NOMO-1 treated with DMSO at 0.1 percent for 48 hours (cell line): ENCODE results near the gene MAST1.
"Not testable (repeated sequence)": the region's sequence is repeated elsewhere in the genome, so short reads cannot be mapped to it uniquely, and the experiment has no call there.

Experiments used
- DNase-seq: peaks from one replicate; lab custom pipeline; 2025; ENCODE audit not compliant: unreplicated experiment; lab: John Stamatoyannopoulos, UW

MAST1 gene

DNA sequence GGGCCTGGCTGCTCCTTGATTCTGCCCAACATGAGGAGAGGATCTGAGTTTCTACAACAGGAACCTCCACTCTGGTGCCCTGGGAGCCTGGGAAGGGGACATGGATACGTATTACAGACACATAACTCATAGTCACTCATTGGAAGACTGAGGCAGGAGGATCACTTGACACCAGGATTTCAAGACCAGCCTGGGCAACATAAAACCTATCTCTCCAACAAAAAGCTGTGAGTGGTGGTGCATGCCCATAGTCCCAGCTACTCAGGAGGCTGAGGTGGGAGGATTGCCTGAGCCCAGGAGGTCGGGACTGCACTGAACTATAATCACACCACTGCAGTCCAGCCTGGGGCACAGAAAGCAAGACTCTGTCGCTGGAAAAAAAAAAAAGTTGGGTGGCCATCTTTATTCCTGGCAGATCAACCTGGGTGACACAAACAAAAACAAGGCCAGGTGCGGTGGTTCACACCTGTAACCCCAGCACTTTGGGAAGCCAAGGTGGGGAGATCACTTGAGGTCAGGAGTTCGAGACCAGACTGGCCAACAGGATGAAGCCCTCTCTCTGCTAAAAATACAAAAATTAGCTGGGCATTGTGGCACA, 49.8 kb downstream of the MAST1 start:
- DNase-seq = no peak

DNA sequence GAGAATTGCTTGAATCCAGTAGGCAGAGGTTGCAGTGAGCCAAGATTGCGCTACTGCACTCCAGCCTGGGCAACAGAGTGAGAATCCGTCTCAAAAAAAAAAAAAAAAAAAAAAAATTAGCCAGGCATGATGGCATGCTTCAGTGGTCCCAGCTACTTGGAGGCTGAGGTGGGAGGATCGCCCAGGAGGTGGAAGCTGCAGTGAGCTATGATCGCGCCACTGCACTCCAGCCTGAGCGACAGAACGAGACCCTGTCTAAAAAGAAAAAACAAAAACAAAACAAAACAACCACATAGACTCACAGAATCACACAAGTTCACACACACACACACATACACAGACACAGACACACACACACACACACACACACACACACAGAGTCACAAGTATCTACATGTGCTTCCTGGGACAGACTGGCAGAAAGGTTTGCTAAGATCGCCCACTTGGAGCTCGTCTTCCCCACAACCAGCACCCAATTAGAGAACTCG, 52.0 kb downstream of the MAST1 start:
- not testable (repeated sequence) for DNase-seq

DNA sequence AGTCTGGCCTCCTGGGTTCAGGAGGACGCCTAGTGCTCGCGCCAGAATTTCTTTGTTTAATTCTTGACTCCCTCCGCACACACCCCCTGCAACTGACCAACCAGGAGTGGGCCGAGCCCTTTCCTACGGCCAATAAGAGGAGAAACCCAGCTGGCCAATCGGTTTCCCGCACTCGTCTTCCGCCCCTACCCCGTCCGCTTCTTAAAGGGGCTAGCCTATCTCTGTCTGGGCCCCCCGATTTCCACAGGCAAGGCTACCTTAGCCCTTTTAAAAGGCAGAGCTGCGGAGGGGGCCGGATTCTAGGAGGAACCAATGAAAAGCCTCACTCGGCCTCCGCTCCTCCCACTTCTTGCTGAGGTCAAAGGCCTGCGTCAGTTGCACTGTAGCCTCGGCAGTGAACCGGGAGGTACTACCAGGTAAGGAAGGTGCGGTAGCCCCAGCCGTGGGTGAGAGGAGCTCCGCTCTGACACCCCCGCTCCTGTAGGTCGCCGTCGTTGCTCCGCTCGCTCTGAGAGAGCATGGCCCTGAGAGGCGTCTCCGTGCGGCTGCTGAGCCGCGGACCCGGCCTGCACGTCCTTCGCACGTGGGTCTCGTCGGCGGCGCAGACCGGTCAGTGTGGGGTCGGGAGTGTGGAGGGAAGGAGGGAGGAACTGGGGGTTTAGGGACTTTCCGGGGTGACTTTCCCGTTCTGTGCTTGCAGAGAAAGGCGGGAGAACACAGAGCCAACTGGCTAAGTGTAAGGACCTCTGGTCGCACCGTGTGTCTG, 52.7 kb downstream of the MAST1 start, which contains the start of gene GCDH:
TSS of gene GCDH (plus strand) at position 374 of the 766 bp plus-strand sequence. CDS start at position 519, 145 bp downstream.
- peak; percentile 100 for DNase-seq

DNA sequence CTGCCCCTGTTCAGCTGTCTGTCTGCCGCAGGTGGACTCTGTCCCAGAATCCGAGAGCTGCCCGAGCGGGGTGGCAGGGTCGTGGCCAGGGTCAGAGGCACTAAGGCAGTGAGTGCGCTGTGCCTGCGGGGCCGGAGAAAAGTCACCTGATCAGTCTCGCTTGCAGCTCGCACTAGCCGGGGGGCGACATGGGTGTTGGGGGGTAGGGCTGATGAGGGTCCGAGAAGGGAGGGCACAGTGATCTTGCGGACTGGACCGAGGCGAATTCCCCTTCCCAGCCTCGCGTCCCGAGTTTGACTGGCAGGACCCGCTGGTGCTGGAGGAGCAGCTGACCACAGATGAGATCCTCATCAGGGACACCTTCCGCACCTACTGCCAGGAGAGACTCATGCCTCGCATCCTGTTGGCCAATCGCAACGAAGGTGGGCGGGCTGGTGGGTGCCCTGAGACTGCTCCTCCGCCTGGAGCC, 53.3 kb downstream of the MAST1 start:
- DNase-seq = no peak

DNA sequence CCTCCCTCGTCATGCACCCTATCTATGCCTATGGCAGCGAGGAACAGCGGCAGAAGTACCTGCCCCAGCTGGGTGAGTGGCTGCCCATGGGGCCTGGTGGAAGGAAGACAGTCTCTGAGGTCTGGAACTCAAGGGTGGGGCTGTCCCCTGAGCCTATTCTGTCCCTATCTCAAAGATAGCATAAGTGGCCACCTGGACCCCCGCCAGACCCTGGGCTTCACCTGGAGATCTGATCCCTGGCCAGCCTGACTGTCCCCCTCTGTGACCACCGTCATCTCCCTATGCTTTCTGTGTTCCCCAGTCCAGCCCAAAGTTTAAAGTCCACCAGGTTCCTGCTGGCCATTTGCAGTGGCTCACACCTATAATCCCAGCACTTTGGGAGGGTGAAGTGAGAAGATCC, 55.3 kb downstream of the MAST1 start:
- DNase-seq = no peak

DNA sequence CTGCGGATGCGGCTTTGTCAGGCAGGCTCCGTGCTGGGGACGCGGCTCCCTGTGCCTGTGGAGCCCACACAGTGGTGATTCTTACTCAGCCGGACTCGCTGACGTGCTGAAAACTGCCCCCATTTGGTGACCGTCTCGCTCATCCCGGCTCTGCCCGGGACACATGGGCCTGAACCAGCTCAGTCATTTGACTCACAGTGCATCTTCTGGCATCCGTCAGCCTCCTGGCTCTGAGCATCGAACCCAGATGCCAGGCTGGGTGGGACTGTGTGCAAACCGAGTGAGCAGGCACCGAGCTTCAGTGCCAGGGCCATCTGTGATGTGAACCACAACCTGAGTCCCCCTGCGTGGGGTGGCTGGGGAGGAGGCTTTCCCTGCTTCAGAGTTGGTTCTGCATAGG, 58.1 kb downstream of the MAST1 start:
- no peak for DNase-seq

DNA sequence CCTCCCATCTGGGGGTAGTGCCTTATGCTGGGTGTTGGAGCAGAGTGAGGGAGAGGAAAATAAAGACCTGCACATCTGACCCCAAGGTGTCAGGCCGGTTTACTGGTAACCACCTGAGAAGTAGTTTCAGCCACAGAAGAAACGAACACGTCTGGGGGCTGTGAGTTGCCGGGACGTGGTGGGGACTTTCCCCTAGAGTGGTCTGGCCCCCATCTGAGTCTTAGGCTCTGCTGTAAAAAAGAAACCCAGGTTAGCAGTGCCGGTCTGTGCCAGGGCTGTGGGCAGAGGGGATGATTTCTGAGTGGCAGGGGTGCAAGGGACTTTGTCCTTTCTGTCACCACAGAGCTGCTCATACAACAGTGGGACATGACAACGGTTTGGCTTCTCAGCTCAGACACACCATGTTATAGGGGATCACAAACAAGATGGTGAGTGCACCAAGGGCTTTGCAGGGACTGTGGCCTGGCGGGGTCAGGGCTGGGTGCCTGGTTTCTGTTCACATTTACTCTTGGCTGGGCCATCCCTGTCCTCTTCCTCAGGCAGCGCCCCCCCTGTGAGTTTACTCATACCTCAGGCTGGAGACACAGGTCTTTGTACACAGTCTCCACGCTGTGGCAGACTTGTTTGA, 61.7 kb downstream of the MAST1 start:
- no peak for DNase-seq

DNA sequence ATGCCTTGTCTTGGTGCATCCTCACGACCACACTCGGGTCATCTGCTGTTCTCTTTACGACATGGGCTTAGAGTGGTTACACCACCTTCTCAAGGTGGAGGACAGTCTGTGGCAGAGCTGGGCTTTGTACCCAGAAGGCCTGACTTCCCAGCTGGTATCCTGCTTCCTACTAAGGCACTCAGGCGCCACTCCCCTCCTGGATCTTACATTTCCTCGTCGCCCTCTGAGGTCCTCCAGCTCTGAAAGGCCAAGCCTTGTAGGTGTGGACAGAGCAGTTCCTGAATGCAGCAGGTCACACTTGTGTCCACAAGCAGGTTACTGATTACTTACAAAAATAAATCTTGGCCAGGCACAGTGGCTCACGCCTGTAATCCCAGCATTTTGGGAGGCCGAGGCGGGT, 68.9 kb downstream of the MAST1 start:
- DNase-seq = no peak

DNA sequence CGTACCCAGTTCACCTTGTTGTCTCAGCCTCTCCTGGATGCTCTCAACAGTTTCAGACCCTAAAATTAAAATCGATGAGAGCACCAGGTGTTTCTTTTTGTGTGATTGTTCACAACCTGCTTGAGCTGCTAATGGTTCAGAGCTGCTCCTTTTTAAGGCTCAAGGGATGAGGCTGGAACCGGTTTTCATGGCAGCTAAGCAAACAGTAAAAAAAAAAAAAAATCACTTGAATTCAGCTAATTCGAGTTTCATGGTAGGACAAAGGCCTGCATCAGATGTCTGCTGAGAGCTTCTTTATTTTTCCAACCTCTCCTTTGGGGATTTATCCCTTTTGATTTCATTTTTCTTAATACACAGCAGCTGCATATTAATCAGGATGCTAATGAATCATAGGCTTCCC, 74.3 kb downstream of the MAST1 start:
- no peak for DNase-seq

DNA sequence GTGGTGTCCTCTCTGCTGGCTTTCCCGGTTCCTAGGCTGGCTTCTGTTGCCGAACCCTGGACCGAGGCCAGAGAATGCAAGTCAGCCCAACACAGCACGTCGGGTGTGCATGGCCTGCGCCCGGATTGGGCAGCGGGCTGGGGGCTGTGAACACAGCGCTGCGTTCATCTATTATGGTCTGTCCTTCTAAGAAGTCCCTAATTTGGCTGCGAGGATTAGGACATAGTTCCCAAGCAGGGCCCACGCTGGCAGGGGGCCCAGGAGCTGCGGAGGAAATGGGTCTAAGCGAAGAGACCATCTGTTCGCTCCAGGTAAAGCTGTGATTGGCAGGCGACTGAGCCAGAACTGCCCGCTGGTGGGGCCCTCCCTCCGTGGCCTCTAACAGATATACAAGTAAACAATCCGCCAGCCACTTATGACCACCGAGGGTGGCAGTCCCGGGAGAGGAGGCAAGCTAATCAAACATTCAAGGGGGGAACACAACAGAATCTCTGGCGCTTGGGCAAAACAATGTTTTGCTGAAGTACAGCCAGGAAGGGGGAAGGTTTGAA, 74.8 kb downstream of the MAST1 start:
- DNase-seq = no peak

DNA sequence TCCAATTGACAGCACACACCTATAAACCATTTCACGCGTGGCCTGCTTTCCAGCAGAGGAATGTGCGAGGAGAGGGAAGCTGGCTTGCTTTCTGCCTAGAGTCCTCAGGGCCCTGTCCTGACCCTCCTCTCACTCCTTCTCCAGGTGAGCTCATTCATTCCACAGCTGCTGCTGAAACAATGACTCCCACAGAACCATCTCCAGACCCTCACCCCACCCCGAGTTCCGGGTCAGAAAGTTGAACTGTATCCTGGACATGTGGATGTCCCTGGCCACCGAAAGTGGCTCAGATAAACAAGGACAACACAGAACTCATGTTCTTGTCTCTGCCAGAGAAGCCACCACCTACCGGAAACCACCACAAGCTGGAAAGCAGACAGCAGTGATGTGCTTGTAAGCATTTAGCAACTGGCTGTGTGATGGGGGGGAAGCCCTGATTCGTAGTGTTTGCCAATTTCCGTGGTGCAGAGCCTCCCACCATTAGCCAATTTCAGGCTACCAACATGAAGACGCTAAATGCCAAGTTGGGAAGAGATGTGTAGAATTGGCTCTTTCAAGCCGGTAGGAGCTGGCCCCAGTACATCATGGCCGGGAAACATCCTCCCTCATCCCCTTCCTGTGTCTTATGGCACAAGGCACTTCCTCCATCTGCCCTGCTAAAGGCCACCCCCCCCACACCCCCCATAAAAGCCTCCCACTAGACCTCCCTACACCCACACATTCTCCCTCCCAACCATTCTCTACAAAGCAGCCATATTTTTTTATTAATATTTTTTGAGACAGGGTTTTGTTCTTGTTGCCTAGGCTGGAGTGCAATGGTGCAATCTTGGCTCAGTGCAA, 75.8 kb downstream of the MAST1 start:
- peak; percentile 68 for DNase-seq

DNA sequence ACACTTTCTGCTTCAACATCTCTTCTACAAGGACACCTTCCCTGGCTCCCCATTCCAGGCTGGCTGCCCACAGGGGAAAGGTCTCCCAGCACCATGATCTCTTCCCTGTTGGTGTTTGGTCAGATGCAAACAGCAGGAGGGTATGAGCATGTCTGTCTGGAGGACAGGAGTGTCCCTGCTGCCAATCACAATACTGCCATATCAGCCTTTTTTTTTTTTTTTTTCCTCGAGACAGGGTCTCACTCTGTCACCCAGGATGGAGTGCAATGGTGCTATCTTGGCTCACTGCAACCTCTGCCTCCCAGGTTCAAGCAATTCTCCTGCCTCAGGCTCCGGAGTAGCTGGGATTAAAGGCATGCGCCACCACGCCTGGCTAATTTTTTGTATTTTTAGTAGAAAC, 77.5 kb downstream of the MAST1 start:
- DNase-seq = not testable (repeated sequence)

DNA sequence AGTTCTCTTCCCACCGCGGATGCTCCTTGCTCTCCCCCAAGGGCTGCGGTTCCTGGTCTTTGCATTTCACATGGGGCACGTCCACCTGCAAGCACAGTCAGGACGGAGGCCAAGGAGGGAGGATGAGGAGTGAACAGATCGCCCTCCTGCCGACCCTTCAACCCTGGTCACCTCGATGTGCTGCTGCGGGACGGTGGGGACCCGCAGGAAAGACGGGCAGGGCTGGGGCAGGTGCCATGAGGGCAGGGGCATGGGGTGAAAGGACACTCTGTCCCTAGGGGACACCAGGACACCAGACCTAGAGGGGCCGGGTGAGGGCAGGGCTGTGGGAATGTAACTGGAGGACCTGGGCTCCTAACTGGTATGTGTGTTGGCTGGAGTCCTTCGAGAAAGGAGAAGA, 79.9 kb downstream of the MAST1 start:
- no peak for DNase-seq

DNA sequence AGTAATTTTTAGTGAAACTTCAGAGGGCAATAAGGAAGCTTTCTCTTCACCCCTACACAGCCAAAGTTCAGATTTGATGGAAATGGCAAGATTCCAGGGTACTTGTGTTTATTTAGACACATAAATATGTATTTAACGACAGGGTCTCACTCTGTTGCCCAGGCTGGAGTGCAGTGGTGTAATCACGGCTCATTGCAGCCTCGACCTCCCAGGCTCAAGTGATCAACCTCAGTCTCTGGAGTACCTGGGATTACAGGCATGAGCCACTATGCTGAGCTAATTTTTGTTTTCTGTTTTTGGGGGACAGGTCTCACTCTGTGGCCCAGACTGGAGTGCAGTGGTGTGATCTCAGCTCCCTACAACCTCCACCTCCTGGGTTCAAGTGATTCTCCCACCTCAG, 82.7 kb downstream of the MAST1 start:
- DNase-seq = no peak

DNA sequence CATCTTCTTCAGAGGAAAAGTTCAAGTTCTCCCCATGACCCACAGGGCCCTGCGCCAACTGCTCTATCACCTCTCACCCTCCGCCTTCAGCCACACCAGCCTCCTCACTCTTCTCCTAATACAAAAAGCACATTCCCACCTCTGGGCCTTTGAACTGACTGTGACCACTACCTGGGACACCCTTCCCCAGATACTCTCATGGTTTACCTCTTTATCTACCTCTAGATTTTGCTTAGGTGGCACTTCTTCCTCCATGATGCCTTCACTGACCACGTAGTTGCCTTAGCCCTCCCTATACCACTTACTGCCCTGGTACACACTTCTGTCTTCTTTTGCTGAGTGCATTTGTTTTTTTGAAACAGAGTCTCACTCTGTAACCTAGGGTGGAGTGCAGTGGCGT, 84.6 kb downstream of the MAST1 start:
- no peak for DNase-seq
